Measurements from ENCODE around the gene GIT1.

GIT1 gene

DNA sequence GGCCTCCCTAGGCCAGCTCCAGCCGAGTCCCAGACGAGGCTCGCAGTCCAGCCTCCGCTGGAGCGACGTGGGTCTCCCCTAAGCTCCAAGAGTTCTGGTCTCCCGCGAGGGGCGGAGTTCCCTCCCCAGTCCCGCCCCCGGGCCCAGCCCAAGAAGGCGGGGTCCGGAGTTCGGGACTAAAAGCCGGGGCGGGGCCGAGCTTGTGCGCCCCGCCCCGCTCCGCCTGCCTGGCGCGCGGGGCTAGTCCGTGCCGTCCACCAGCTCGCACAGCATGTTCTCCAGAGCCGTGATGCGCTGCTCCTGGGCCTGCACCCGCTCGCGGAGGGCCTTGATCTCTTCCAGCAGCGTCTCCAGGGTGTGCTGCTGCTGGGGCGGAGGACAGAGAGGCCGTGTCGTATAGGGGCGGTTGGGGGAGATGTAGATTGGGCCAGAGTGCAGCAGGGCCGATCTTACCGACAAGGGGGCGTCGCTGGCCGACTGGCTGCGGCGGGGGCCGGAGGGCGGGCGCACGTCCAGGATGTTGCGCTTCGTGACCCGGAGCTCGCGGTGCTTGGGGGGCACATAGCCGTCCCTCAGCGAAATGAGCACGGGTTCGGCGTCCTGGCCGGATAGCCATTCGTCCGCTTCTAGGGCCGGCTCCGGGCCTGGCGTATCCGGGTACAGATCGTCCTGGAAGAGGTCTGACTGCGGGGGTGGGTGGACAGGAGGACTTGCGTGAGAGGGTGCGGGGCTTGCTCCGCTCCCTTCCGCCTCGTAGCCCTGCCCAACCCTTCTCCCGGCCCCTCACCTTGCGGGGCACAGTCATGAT is 26.2 kb upstream of the GIT1 start:
- peak; percentile 80 for DNase-seq

DNA sequence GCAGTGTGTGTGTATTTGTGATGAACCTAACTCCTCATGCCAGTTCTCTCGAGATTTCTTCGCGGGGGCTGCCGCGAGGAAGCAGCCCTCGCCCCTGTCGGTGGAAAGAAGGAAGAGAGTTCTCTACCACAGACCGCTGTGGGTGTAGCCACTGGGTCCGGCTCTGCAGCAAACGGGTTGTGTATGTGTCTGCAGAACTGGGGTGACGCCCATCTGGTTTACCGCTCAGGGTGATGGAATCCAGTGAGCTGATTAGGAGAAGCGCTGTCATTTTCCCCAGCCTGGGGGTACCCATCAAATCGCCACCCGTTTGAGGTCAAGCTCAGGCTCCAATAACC is 25.6 kb upstream of the GIT1 start:
- no peak for DNase-seq

DNA sequence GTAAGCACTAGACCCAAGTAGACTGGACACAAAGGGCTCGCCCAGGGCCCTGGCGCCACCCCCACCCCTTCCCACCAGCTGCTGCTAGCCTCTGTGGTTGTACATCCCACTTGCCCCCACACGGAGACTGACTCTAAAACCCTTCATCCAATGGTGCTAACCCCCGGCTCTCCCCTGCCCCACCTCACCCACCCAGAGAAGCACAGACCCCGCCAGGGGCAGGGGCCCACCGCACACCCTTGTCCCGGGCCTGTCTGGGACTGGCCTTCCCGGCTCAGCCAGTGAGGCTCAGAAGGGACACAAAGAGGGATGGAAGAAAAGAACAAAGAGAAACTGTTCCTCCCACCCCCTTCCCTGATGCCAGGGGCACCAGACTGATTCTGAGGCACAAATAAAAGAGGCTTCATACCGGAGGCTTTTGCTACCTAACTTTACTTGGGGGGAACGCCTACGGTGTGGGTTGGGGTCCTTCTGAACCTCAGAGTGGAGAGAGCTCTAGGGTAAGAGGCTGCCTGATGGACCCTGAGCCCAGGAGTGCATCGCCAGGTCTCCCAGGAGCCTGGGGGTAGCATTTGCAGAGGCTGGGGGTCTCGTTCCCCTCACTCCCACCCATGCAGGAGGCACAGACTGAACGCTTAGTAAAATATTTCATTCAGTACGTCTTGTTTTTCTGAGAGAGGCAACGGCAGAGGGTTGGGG is 25.1 kb upstream of the GIT1 start:
- DNase-seq = no peak

DNA sequence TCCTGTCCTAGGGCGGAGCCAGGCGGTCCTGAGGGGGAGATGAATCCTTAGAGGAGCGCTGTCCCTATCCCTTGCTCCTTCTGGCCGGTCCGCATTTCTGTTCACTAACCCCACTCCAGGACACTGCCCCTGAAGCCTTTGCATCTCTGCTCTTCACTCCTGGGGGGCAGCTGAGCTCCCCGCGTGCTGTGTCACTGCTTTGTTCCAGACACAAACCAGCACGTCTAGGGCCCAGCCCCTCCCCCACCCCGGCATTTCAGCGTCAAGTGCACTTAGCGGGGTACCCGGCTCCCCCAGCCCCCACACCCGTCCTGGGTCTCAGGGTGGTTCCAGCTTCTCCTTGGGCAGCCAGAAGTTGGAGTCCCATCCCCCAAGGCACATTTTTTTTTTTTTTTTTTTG is 24.4 kb upstream of the GIT1 start:
- DNase-seq = no peak

DNA sequence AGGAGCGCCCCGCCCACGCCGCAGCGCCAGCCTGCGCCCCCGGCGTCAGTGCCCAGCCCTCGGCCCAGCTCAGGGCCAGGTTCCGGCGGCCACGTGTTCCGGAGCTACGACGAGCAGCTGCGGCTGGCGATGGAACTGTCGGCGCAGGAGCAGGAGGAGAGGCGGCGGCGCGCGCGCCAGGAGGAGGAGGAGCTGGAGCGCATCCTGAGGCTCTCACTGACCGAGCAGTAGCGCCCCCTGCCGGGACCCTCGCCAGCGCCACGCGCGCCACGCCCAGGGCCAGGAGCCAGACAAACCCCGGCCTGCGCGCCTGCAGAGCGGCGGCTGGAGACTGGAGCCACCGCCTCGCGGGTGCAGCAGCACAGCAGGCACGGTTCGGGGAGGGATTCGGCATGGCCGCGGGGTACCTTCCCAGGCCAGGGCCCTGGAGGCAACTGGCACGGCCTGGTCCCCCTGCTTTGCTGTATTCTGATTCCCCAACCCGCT is 23.9 kb upstream of the GIT1 start:
- peak; percentile 85 for DNase-seq

DNA sequence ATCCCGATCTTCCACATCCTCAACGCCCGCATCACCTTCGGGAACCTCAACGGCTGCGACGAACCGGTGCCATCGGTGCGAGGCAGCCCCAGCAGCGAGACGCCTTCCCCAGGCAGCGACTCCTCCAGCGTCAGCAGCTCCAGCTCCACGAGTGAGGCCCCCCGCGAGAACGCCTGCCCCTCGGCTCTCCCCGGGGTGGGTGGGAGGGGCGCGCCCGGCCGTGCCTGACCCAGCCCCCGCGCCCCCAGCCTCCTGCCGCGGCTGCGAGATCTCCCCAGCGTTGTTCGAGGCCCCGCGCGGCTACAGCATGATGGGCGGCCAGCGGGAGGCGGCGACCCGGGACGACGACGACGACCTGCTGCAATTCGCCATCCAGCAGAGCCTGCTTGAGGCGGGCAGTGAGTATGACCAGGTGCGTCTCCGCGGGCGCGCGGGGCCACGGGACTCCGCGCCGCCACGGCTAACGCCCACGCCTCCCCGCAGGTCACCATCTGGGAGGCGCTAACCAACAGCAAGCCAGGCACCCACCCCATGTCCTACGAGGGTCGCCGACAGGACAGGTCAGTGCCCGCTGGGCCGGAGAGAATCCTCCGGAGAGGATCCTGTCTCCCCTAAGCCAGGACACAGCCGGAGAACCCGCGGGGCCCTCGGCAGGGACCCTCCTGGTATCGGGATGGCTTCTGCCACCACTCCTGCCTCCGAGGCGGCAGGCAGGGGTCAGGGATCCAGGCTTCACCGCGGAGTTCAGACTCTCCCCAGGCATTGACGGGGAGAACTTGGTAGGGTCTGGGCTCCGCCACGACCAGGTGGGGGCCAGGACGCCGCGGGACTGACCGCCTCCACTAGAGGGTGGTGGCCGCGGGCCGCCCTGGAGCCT is 23.2 kb upstream of the GIT1 start:
- no peak for DNase-seq

DNA sequence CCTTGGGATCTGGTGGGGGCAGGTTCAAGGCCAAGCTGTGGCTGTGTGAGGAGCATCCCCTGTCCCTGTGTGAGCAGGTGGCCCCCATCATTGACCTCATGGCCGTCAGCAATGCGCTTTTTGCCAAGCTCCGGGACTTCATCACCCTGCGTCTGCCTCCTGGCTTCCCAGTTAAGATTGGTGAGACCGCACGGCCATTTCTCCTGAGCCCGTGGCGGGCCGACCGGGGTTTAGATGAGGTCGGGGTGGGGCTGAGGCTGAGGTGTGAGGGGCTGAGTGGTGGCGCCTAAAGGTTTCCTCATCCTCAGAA is 22.6 kb upstream of the GIT1 start:
- DNase-seq = no peak

DNA sequence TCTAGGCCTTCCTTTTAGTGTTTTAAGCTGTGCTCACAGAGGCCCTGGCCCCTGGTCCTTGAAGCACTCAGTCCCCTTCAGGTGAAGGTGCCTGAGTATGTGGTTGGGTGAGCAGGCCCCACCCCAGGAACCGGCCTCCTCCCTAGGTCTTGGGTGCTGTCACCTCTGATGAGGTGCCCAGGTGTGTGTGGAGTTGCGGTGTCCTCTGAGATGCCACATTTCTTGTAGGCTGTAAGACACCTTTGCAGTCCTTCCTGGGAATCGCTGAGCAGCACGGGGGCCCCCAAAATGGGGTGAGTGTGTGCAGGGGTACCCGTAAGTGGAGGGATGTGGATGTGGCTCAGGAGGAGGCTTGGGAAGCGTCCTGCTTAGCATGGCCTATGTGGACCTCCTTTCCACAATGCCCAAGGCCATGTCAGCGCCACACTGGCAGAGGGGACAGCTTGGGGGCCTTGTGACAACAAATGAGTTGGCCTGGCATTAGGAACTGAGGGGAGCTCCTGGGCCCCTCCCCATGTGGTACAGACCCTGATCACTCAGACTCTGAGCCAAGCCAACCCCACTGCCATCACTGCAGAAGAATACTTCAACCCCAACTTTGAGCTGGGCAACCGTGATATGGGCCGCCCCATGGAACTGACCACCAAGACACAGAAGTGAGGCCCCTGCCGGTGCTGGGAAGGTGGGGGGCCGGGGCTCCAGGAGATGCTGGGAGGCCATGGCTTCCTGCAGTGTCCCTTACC is 22.1 kb upstream of the GIT1 start:
- no peak for DNase-seq

DNA sequence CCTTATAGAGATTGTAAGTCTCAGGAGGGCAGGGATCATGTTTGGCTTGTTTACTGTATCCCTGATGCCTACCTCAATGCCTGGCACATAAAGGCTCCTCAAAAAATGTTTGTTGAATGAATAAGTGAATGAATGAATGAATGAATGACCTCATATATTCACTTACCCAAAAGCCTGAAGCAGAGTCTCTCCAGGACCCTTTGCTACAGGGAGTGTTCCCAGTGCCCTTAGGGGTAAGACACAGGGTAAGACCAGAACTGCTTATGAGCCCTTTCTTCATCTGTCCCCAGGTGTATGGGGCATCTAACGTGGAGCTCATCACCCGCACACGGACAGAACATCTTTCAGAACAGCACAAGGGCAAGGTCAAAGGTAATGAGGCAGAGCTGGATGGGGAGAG is 20.9 kb upstream of the GIT1 start:
- no peak for DNase-seq

DNA sequence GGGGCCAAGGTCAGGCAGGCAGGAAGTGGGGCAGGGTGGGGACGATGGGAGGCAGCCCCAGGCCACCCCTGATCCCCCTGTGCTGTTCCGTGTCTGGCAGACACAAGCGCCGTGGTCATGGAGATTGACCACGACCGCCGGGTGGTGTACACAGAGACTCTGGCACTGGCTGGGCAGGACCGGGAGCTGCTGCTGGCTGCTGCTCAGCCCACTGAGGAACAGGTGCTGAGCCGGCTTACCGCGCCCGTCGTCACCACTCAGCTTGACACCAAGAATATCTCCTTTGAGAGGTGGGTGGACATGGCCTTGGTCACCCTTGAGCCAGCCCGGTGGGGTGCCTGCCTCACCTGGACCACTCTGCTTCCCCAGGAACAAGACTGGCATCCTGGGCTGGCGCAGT is 19.5 kb upstream of the GIT1 start:
- no peak for DNase-seq

DNA sequence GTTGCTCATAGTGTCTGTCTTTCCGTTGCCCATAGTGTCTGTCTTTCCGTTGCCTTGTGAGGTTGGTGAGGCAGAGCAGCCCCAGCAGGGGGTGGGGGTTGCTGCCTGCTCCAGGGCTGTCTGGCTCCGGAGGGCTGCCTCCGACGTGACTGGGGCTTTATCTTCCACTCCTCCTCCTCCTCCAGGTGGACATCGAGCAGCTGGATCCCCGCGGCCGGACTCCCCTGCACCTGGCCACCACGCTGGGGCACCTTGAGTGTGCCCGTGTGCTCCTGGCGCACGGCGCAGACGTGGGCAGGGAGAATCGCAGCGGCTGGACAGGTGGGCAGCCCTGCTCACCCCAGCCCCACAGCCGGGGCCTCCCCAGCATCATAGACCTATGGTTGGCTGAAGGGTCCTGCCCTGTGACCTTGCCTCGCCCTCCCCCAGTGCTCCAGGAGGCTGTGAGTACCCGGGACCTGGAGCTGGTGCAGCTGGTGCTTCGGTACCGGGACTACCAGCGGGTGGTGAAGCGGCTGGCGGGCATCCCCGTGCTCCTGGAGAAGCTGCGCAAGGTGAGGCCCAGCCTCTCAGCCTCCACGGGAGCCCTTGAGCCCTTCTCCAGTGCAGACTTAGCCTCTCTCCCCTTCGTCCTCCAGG is 18.2 kb upstream of the GIT1 start:
- no peak for DNase-seq

DNA sequence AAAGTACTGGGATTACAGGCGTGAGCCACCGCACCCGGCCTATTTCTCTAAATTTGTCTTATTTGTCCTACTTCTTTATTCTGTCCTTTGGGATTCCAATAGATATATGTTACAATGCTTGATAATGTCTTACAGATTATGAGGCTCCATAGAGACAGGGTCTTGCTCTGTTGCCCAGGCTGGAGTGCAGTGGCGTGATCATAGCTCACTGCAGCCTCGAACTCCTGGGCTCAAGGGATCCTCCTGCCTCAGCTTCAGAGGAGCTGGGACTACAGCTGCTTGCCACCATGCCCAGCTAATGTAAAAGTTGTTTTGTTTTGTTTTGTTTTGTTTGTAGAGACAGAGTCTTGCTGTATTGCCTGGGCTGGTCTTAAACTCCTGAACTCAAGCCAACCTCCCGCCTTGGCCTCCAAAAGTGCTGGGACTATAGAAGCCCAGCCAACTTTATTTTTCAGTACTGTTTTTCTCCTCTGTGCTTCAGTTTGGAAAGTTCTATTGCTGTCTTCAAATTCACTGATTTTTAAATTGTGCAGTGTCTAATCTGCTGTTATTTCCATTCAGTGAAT is 13.7 kb upstream of the GIT1 start:
- DNase-seq = no peak

DNA sequence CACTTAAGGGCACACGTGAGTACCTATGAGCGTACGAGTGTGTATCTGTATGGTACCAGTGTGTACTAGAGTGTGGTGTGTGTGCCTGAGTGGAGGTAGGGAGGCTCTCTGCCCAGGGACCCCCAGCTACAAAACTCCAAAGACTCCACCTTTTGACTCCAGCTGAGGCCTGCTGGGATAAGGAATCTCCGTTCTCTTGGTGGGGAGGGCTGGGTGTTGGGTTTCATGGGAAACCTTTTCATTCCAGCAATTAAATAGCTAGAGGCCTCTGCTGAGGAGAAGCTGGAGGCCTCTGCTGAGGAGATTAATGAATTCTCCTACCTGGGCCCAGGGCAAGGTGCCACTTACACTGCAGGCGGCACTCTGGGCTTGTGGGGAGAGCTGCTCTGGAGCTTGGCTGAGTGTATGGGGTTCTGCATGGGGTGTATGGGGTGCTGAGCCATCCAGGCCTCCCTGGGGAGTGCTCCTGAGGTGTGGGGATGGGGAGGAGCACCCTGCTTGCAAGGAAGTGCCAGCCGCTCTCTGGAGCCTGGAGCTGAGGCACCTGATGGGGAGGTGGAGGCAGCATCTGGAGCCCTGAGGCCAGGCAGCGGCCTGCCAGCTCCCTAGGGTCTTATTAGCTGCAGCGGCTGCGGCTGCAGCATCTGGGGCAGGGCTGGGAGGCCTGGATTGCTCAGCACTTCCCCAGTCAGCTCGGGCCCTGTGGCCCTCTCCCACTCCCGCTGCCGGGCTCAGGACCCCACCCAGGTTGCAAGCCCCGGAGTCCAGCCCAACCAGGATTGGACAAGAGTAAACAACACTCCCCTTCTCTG is 8.1 kb upstream of the GIT1 start:
- DNase-seq = no peak

DNA sequence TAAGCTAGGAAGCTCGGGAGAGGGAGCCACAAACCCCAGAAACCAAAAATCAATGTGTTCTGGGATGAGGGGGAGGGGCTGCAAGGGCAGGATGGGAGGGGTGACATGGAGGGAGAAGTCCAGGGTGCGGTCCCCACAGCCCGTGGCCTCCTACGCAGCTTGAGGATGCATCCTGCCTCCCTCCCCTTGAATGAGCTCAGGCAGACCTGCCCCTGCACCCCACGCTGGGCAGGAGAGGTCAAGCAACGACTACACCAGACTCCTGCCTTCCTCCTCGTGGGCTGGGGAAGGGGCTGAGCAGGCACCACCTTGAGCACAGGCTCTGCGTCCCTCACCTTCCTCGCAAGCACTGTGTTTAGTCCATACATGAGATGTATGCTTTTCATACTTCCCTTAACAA is 7.4 kb upstream of the GIT1 start:
- DNase-seq = no peak

DNA sequence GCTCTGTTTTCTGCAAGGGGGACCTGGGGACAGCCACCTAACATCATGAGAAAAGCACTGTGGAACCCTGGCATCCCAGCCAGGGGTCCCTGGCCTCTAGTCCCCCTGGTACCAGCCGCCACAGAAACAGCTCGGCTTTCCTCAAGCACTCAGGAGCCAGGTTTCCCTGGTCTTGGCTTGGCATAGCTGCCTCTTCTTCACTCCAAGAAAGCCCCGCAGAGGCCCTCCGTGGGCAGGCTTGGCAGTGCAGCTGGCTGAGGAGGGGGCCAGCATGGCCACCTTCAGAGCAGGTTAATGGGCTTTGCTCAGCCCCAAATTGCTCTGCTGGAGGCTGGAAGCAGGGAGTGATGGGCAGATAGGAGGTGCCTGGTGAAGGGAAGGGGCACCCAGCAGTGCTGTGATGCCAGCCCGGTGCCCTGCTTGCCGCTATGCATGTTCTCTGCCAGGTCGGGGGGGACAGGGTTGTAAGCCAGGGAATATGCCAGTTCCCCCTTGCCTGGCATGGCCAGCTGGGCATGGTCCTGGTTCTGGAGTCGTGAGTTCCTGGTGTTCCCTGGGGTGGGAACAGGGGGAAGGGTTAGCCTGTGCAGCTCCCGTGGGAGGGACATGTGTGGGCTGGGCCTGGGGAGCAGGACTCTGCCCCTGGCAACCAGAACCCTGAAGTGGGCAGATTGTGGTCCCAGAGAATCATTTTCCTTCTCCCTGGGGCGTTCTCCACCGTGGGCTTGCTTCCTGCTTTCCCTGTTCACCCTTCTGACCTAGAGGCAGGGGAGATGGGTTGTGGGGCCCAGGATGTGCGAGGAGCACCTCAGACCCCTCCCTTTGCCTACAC is 6.7 kb upstream of the GIT1 start:
- DNase-seq = no peak

DNA sequence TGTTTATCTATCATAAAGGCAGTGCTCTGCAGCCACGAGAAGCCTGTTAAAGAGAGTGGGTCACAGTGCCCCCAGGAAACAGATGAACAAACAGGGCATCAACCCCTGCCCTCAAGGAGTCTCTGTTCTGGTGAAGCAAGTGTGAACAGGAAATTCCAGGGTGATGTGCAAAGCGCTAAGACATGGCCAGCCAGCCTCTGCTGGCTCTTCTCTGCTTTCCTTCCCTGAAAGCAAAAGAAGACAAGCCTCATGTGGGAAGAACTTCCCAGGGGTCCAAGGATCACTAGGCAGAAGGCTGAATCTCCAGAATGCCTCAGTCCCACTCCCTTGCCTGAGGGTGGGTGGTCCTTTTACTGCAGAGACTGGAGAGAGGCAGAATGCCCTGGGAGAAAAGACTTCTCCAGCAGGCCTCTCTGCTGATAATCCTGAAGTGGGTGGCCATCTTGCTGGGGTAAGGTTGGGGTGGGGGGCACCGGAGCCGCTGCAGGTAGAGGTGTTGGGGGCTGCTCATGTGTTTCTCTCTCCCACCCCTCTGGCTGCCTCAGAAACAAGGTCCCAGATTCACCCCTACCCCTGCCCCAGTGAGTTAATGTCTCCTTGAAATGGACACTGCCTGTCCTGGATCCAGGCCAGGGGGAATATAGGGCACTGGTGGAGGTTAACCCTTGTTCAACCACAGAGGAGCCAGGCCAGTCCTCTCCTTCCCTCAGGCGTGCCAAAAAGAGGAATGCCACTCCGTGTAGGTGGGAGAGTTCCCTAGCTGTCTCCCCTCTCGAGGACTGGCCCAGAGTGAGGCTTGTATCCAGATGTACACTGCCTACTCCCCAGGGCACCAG is 5.9 kb upstream of the GIT1 start:
- peak; percentile 44 for DNase-seq

DNA sequence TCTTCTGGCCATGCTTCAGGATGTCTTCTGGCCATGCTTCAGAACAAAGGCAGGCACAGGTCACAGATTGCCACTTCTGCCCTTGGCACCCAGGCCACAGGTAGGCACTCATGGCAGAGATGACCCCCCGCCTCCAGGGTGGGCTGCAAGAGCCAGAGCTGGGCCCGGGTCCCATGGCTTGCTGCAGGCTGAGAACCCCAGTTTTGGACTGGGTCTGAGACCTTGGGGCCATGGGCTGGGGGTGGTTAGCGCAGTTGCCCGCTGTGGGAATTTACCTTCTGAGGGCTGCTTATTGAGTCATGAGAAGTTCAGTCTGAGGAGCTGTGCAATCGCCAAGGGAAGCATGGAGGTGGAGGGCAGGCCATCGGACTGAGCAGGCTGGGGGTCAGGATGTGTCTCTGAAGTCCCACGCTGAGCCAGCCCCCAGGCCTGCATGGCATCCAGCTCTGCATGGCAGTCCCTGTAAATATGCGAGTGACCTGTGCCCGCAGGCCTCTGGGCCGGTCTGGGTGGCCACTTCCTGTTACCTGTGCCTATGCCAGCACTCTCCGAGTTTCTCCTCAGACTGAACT is 5.2 kb upstream of the GIT1 start:
- no peak for DNase-seq

DNA sequence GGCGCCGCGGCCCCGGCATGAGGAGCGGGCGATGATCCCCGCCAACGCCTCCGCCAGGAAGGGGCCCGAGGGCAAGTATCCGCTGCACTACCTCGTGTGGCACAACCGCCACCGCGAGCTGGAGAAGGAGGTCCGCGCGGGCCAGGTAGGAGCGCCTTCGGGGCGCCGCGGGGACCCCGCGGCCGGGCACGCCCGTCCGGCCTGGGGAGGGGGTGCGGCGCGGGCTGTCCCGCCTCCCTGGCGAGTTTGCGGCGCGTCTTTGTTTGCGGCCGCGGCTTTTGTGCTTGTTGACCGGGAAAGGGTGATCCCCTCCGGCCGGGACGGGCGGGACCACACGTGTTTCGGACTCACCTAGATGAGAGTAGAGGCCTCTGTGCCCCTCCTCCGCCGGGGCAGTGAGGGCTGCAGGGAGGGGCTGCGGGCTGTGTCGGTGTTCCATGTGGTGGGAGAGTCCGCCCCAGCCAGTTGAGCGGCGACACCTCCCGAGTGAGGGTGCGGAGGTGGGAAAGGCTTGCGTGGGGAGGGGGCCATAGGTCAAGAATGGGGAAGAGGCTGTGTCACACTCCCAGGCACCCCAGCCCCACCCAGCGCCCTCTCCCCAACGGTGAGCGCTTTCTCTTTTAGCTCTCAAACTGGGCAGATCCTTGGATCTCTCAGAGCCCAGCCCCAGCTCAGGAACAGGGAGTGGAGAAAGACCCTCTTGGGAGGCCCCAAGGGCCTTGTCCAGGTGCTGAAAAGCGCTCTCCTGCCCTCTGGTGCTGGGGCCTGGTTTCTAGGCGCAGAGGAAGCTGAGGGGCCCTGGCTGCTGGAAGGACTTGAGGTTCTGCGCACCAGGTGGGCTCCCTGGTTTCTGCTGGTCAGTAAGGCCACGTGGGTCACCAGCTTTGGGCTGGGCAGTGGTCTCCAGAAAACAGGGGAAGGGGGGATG is 4.4 kb upstream of the GIT1 start:
- DNase-seq = no peak
